Spinal cord (tissue), 10 donors: ENCODE data around the gene APOL6. TPM values are rescaled to one million over a fixed set of nuclear protein-coding genes. Genes with fewer than 3 reads are reported as not detected.

ENCODE experiments used
- DNase-seq, 6 donors: peaks; one replicate each; pipeline versions ENCODE4 v3.0.0 to v3.0.0-alpha.2; 2013 to 2015; ENCODE audit warnings: low spot score in 6 of 6, low read depth in 4 of 6
- H3K27ac ChIP-seq: one replicate; pipeline ENCODE4 v1.5.1; 2013; ENCODE audit warnings: low read depth, low read length, control low read depth
- H3K27me3 ChIP-seq: one replicate; pipeline ENCODE4 v1.6.1; 2013; ENCODE audit warnings: low read length; ENCODE audit not compliant: control insufficient read depth, insufficient read depth
- H3K36me3 ChIP-seq: one replicate; pipeline ENCODE4 v1.6.1; 2013; ENCODE audit warnings: low read length; ENCODE audit not compliant: control insufficient read depth, insufficient read depth
- H3K4me1 ChIP-seq: one replicate; pipeline ENCODE4 v1.6.1; 2013; ENCODE audit warnings: low read length; ENCODE audit not compliant: control insufficient read depth, insufficient read depth
- H3K4me3 ChIP-seq: one replicate; pipeline ENCODE4 v1.5.1; 2013; ENCODE audit warnings: low read depth, low read length, control low read depth
- H3K9me3 ChIP-seq: one replicate; pipeline ENCODE4 v1.6.1; 2013; ENCODE audit warnings: low read length; ENCODE audit not compliant: control insufficient read depth, insufficient read depth
- WGBS: methylation state at CpG from one replicate; pipeline ENCODE4 v1.1.5; 2013; ENCODE audit warnings: missing lambda C conversion rate; ENCODE audit not compliant: insufficient coverage; 5-methylcytosine and 5-hydroxymethylcytosine counted together
- long read RNA-seq, 4 donors: transcript quantifications; one replicate each; lab custom pipeline, GENCODE V29; 2026
- polyA plus RNA-seq, 2 donors: library from polyadenylated mRNA; unstranded; fragments of 120-200 nt; gene quantifications; one replicate each; pipeline ENCODE4 v1.2.1, GENCODE V29; 2013; ENCODE audit not compliant: insufficient read length in 2 of 2
- total RNA-seq, 2 donors: library from RNA; depleted of rRNA in 1 of 2; stranded (reverse); fragments of 120-200 nt in 1 of 2; fragments of >200 nt in 1 of 2; gene quantifications; one replicate each; pipeline versions ENCODE4 v1.2.3 to v1.2.4, GENCODE V29; 2013 to 2014
- donor health status: healthy.

APOL6 gene, protein sequence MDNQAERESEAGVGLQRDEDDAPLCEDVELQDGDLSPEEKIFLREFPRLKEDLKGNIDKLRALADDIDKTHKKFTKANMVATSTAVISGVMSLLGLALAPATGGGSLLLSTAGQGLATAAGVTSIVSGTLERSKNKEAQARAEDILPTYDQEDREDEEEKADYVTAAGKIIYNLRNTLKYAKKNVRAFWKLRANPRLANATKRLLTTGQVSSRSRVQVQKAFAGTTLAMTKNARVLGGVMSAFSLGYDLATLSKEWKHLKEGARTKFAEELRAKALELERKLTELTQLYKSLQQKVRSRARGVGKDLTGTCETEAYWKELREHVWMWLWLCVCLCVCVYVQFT
- total RNA-seq (10 to 100 TPM; 10.1 to 10.7 TPM), polyA plus RNA-seq (1 to 10 TPM; 1.4 to 1.8 TPM)
- long read RNA-seq, donor 1: 0 reads
- long read RNA-seq, donor 2: 0 reads
- long read RNA-seq, donor 3: 0 reads
- long read RNA-seq, donor 4, full-length matches to known transcripts: 1 of 1 reads
- long read RNA-seq, donor 4, partial matches to known transcripts: 0 of 1 reads
- long read RNA-seq, donor 4, other reads (novel, unspliced or antisense): 0 of 1 reads

DNA sequence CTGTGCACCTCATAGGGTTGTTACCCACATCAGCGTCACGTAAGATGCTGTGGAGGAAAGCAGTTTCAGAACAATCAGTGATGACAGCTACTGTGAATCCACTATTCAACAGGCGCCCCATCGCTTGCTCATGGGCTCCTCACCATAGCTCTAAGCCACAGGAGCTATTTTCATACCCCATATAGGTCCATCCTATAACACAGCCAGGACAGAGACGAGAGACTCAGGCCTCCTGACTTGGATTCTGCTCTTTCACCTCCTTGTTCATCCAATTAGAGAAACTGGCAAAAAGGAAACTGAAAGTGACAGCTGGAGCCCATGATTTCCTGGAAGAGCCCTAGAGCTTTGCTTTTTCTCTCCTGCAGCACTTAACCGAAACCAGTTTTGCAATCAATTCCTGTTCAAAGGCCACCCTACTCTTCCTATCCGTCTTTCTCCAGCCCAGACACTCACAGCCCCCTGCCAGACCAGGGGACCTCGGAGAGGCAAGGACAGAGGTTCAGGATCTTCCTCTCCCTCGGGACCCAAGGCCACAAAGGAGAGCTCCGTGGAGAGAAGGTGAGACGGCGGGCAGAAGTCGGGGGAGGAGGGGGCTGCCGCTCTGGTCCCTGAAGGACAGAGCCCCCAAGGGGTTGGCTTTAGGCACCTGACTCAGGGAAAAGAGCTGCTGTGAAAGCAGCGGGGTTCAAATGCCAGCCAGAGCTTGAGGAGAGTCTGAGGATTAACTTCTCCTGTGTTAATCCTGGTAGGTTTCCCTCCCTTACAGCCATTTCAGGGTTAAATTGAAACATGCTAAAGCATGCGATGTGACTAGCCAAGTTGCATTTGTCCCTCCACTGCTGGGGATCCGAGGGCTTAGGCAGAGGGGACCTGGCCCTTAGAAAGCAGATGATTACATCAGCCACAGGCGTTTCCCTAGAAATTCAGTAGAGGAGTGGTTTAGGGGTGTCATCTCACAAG is at the start of gene APOL6:
Gene APOL6, plus strand, starts transcription at position 381 of the 960 bp plus-strand sequence. CDS start 7,980 bp downstream, outside the sequence.
- Histone ChIP-seq H3K27me3 (no peaks in the 10 kb centered on the region), H3K4me3 (peak within 1 kb of the TSS; percentile 33), H3K9me3 (no peaks in the 10 kb centered on the region), H3K4me1 (peaks cover 14% of the 10 kb centered on the region), H3K27ac (peak within 1 kb of the TSS; percentile 69), H3K36me3 (no peaks in the 10 kb centered on the region)
- DNase-seq: peak in 2 of 6 donors; percentile 19 to 66
- 38% methylated on average over 17 of the region's 18 CpGs for WGBS

DNA sequence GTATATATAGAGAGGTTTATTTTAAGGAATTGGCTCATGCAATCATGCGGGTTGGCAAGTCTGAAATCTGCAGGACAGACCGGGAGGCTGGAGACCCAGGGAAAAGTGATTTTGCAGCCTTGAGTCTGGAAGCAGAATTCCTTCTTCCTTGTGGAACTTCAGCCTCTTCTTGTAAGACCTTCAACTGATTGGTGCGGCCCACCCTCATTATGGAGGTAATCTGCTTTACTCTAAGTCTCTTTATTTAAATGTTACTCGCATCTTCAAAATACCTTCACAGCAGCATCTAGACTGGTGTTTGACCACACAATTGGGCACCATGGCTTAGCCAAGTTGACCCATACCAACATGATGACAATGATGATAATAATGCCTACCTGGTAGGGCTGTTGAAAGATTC is 48.9 kb upstream of the APOL6 start:
- 100% methylated on average over 2 of the region's 4 CpGs for WGBS
- no peak for DNase-seq
- Histone ChIP-seq H3K4me1 (peaks cover under 1% of the 10 kb centered on the region), H3K27me3 (no peaks in the 10 kb centered on the region), H3K4me3 (no peak overlapping the region), H3K9me3 (no peaks in the 10 kb centered on the region), H3K27ac (no peak overlapping the region), H3K36me3 (no peaks in the 10 kb centered on the region)

DNA sequence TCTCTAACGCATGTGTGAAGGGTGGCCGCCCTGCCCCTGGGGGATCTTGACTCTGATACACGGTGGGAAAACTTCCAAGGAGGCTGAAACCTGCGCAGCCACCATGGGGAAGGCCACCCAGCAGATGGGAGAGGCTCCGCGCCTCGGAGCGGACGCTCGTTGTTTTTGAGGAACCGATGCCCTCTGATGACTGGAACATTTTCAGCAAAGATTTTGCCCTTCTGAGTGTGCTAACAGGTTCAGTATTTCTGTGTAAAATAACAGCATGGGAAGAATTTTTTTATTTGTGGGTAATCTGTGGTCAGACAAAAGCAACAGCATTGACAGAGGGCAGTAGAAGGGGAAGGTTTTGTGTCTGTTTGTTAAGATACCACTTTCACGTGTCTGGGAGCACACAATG is 47.8 kb upstream of the APOL6 start:
- DNase-seq: no peak
- Histone ChIP-seq H3K36me3 (no peaks in the 10 kb centered on the region), H3K4me1 (peaks cover 9% of the 10 kb centered on the region), H3K4me3 (no peak overlapping the region), H3K9me3 (no peaks in the 10 kb centered on the region), H3K27ac (no peak overlapping the region), H3K27me3 (no peaks in the 10 kb centered on the region)
- 85% methylated on average over 8 of the region's 12 CpGs for WGBS

DNA sequence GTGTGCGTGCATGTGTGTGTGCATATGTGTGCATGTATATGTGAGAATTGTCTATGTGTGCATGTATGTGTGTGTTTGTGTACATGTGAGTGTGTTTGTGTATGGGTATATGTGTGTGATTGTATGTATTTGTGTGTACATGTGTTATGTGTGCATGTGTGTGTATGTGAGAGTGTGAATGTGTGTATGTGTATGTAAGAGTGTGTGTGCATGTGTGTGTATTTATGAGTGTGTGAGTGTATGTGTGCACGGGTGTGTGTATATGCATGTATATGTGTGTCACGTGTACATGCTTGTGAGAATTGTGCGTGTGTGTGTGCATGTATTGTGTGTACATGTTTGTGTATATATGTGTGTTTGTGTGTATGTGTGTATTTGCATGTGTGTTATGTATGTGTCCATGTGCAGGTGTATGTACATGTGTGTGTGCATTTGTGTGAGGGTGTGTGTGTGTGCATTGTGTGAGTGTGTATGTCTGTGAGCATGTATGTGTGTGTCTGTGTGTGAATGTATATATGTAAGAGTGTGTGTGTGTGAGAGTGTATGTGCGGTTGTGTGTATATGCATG is 47.1 kb upstream of the APOL6 start:
- DNase-seq: no peak
- no peaks in the 10 kb centered on the region for H3K9me3 ChIP-seq
- no peak overlapping the region for H3K4me3 ChIP-seq
- no peaks in the 10 kb centered on the region for H3K27me3 ChIP-seq
- no peaks in the 10 kb centered on the region for H3K36me3 ChIP-seq
- H3K27ac ChIP-seq: no peak overlapping the region
- H3K4me1 ChIP-seq: peaks cover 15% of the 10 kb centered on the region
- 97% methylated on average over 5 of the region's 5 CpGs for WGBS

DNA sequence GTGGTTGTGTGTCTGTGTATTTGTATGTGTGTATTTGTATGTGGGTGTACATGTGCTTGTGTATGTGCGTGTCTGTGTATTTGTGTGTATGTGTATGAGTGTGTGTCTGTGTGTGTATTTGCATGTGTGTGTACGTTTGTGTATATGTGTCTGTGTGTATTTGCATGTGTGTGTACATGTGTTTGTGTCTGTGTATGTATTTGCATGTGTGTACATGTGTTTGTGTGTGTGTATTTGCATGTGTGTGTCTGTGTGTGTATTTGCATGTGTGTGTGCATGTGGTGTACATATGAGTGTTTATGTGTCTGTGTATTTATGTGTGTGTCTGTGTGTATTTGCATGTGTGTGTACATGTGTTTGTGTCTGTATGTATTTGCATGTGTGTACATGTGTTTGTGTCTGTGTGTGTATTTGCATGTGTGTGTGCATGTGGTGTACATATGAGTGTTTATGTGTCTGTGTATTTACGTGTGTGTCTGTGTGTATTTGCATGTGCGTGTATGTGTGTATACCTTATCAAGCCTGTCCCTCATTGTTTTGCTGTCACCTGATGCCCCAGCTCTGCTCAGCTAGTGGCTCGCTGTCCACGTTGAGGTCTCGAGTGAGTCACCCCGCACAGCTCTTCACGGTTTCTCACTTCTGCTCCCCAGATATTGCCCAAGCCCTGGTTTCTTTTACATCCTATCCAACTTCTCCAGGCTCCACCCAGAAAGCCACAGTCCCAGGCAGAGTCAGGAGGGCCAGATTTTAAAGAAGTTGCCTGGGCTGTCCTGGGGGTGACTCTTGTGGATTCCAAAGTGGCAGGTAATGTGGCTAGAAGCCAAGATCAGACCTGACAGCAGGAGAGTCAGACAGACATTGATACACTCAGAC is 46.3 kb upstream of the APOL6 start:
- no peak for DNase-seq
- 83% methylated on average over 8 of the region's 9 CpGs for WGBS
- H3K27ac ChIP-seq: no peak overlapping the region
- no peaks in the 10 kb centered on the region for H3K27me3 ChIP-seq
- H3K4me1 ChIP-seq: peaks cover 24% of the 10 kb centered on the region
- H3K4me3 ChIP-seq: no peak overlapping the region
- no peaks in the 10 kb centered on the region for H3K9me3 ChIP-seq
- no peaks in the 10 kb centered on the region for H3K36me3 ChIP-seq

DNA sequence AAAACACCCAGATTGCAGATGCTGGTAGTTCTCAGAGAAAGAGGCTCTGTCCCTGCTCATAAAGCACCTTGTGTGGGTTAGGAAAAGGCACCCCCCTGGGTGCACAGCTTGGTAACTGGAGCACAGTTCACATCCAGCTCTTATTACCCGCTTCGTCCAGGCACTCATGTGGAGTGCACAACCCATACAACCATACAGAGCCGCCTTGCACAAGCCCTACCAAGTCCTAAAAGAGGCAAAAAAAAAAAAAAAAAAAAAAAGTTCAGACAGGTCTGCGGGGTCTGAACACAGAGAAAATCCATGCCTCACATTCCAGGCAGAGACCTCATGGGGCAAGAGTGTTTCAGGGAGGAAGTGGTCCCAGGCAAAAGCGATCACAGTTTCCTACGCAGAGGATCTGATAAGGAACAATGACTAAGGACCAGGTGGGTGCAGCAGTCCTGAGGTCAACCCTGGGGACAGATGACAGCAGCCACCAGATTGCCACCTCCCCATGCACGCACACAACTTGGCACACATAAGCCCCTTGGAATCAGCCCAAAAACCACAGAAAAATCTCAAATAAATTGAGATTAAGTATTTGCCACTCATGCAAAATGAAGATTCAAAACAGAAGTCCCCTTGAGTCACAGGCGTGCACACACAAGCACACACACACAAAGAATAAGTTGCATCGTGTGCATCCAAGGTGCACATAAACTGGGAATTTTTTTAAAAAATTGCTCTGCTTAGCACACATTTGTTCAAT is 43.5 kb upstream of the APOL6 start:
- H3K9me3 ChIP-seq: no peaks in the 10 kb centered on the region
- H3K36me3 ChIP-seq: no peaks in the 10 kb centered on the region
- peaks cover 28% of the 10 kb centered on the region for H3K4me1 ChIP-seq
- no peaks in the 10 kb centered on the region for H3K27me3 ChIP-seq
- H3K4me3 ChIP-seq: no peak overlapping the region
- peak overlapping the region; percentile 47 for H3K27ac ChIP-seq
- 55% methylated on average over 2 of the region's 9 CpGs for WGBS
- DNase-seq: peak in 2 of 6 donors; percentile 40 to 57

DNA sequence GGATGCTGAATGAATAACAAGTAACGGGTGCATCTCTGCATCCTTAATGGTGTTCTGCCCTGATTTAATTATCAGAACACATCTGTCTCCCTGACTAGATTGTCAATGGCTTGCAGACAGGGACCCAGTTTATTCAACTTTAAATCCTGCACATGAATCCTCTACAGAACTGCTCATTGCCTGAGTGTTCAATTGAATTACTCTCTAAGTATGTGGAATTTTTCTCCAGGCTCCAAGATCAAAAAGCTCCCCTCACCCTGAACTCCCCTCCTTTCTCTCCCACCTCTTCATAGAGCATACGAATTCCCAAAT is 42.9 kb upstream of the APOL6 start:
- H3K27ac ChIP-seq: peak overlapping the region; percentile 83
- no peaks in the 10 kb centered on the region for H3K9me3 ChIP-seq
- WGBS: 40% methylated on average over 2 of the region's 2 CpGs

DNA sequence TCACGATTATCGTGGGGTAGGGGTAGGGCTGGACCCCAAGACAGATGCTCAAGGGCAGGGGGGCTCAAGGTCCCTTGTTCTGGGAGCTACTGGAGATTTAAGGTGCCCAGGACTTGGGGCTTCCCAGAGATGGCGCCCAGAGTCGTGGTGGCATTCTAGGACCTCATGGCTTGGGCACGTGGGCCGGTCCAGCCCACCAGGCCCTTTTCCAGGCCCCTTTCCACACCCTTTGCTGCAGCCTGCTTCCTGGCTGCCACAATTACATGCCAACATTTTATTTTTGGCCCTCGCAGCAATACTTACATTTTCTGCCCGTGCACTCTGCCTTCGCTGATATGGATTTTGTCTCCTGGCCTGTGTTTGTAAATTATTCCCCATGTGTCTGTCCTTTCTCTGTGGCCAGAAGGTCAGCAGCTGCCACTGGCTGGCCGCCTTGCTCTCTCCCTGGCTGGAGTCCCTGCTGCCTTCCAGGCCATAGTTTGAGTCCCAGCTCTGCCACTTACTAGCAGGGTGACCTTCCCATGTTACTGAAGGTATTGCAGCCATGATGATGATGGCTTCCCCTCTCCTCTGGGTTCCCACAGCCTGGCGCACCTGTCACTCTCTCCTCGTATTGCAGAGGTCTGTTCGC is 42.3 kb upstream of the APOL6 start:
- Histone ChIP-seq H3K27ac (peak overlapping the region; percentile 83), H3K27me3 (no peaks in the 10 kb centered on the region)
- peak in 1 of 6 donors; percentile 44 for DNase-seq

More for the DNA sequence above, 42.9 kb upstream of the APOL6 start:
- Histone ChIP-seq H3K4me3 (no peak overlapping the region), H3K4me1 (peaks cover 28% of the 10 kb centered on the region), H3K27me3 (no peaks in the 10 kb centered on the region), H3K36me3 (no peaks in the 10 kb centered on the region)
- DNase-seq: peak in 3 of 6 donors; percentile 42 to 93 (median 68)

More for the DNA sequence above, 42.3 kb upstream of the APOL6 start:
- H3K9me3 ChIP-seq: no peaks in the 10 kb centered on the region
- no peaks in the 10 kb centered on the region for H3K36me3 ChIP-seq
- 62% methylated on average over 13 of the region's 13 CpGs for WGBS
- H3K4me1 ChIP-seq: peaks cover 28% of the 10 kb centered on the region
- H3K4me3 ChIP-seq: no peak overlapping the region
